ENCODE measurements around the gene PIKFYVE. TPM values are rescaled to one million over a fixed set of nuclear protein-coding genes. Genes with fewer than 3 reads are reported as not detected.

Gene PIKFYVE
- total and polyA plus RNA-seq, 10 of the 15 experiments (the other 5 are each of a cell fraction or from before 2014, with no cell fraction given) = 5.2 to 41.7 (median 19.6) TPM

DNA sequence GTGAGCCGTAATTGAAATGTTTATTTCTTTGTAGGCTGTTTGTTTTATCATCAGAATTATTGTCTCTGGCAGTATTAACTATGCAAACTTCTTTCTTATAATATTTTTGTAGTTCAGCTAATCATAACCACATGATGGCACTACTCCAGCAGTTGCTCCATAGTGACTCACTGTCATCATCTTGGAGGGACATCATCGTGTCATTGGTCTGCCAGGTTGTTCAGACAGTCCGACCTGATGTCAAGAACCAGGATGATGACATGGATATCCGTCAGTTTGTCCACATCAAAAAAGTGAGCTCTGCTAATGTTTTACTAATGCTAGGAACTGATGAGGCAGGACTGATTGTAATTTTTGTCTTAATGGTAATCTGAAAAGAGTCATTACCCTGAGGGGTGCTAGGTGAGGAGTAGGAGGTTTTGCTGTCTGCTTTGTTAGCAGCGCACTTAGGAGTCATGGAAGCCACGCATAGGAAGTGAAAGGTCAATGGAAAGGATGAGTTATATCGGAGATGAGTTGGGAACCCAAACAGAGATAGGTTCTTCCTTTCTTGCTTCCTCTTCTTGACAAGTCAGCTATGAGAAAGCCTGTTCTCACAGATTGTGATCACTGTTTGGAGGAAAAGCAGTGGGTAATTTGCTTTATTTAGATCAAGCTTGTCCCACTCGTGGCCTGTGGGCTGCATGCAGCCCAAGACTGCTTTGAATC lies 49.2 kb downstream of the PIKFYVE start (continued):
- TF ChIP-seq NR2F1 (conservative IDR thresholded peaks at IDR 0.05) (peak; percentile 86), CTCF (IDR thresholded peaks at IDR 0.05 in 2 of 3, conservative IDR thresholded peaks at IDR 0.05 in 1 of 3; ENCODE audit: control insufficient read depth in 2 of 3, extremely low read depth in 1 of 3, insufficient read depth in 1 of 3, low read depth in 3 of 3, low read length in 3 of 3) (peak; percentile 8 to 24 (median 24); a peak in 3 of 6 replicates), ZBED1 (IDR thresholded peaks at IDR 0.05; ENCODE audit: borderline replicate concordance) (no peak), EGR1 (IDR thresholded peaks at IDR 0.05; ENCODE audit: borderline replicate concordance in 1 of 2, low read depth in 2 of 2, low read length in 2 of 2) (0 out of 3 replicates have a peak, but pooled peaks of 1 of the 2 experiments have one; percentile 6), E2F8 (IDR thresholded peaks at IDR 0.05; ENCODE audit: low read depth, partially characterized antibody) (no peak), BCL11A (IDR thresholded peaks at IDR 0.05; ENCODE audit: low read depth, low read length) (0 out of 2 replicates have a peak, but pooled peaks have one; percentile 5), BHLHE40 (IDR thresholded peaks at IDR 0.05; ENCODE audit: borderline replicate concordance in 1 of 2, low read depth in 2 of 2, low read length in 1 of 2) (no peak), SPI1 (IDR thresholded peaks at IDR 0.05; ENCODE audit: borderline replicate concordance, insufficient read depth, low read depth, low read length) (peak; percentile 69; the same call in 1 of the 2 replicates), FOS (IDR thresholded peaks at IDR 0.05; ENCODE audit: borderline replicate concordance, extremely low read depth, insufficient read length) (no peak), E2F4 (IDR thresholded peaks at IDR 0.05; ENCODE audit: low read depth, low read length) (no peak), DPF2 (IDR thresholded peaks at IDR 0.05) (peak; percentile 64; the same call in 1 of the 2 replicates), YY1 (IDR thresholded peaks at IDR 0.05; ENCODE audit: low read depth, low read length) (no peak), NR2C1 (IDR thresholded peaks at IDR 0.05) (peak; percentile 33; the same call in 1 of the 2 replicates), SREBF1 (IDR thresholded peaks at IDR 0.05; ENCODE audit: low read length) (no peak), NFIC (IDR thresholded peaks at IDR 0.05; ENCODE audit: low read depth, low read length) (peak; percentile 71; the same call in 1 of the 2 replicates), MYC (IDR thresholded peaks at IDR 0.05; ENCODE audit: insufficient read depth, insufficient read length, insufficient replicate concordance, low read length, severe bottlenecking) (no peak), ETV6 (conservative IDR thresholded peaks at IDR 0.05 in 1 of 2, IDR thresholded peaks at IDR 0.05 in 1 of 2; ENCODE audit: borderline replicate concordance in 1 of 2, low read depth in 1 of 2) (peak in 1 of 2 experiments; percentile 93; a peak in 2 of 4 replicates)
- TF ChIP-seq, protein P1, sequence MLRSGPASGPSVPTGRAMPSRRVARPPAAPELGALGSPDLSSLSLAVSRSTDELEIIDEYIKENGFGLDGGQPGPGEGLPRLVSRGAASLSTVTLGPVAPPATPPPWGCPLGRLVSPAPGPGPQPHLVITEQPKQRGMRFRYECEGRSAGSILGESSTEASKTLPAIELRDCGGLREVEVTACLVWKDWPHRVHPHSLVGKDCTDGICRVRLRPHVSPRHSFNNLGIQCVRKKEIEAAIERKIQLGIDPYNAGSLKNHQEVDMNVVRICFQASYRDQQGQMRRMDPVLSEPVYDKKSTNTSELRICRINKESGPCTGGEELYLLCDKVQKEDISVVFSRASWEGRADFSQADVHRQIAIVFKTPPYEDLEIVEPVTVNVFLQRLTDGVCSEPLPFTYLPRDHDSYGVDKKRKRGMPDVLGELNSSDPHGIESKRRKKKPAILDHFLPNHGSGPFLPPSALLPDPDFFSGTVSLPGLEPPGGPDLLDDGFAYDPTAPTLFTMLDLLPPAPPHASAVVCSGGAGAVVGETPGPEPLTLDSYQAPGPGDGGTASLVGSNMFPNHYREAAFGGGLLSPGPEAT (IDR thresholded peaks at IDR 0.05; ENCODE audit: low read depth) = peak; percentile 64; the same call in 1 of the 2 replicates
- TF ChIP-seq, protein P2, sequence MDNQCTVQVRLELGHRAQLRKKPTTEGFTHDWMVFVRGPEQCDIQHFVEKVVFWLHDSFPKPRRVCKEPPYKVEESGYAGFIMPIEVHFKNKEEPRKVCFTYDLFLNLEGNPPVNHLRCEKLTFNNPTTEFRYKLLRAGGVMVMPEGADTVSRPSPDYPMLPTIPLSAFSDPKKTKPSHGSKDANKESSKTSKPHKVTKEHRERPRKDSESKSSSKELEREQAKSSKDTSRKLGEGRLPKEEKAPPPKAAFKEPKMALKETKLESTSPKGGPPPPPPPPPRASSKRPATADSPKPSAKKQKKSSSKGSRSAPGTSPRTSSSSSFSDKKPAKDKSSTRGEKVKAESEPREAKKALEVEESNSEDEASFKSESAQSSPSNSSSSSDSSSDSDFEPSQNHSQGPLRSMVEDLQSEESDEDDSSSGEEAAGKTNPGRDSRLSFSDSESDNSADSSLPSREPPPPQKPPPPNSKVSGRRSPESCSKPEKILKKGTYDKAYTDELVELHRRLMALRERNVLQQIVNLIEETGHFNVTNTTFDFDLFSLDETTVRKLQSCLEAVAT (IDR thresholded peaks at IDR 0.05) = no peak

Measured in GM12878 (cell line).